NCI-H1417 (cell line): ENCODE results near the gene CNTN5.
"Not testable (repeated sequence)": the region's sequence is repeated elsewhere in the genome, so short reads cannot be mapped to it uniquely, and the experiment has no call there.

Experiments used
- DNase-seq, 3 experiments: peaks; one replicate each; lab custom pipeline; 2025; lab: John Stamatoyannopoulos, UW

Gene CNTN5

GRCh38 chr11:100203789-100204188 lies 1183.0 kb downstream of the CNTN5 start:
- no peak for DNase-seq

- DNase-seq = no peak
These were observed 1185.2 kb downstream of the CNTN5 start for GRCh38 chr11:100205926-100206325.

GRCh38 chr11:100208207-100208606 lies 1187.5 kb downstream of the CNTN5 start:
- no peak for DNase-seq

- no peak for DNase-seq
These were observed 1194.0 kb downstream of the CNTN5 start for GRCh38 chr11:100214791-100215190.

- DNase-seq = peak in 1 of 3 experiments; percentile 34
These were observed 1200.1 kb downstream of the CNTN5 start for GRCh38 chr11:100220801-100221200.

- DNase-seq = no peak
These were observed 1201.0 kb downstream of the CNTN5 start for GRCh38 chr11:100221791-100222190.

GRCh38 chr11:100224541-100225034 lies 1203.8 kb downstream of the CNTN5 start:
- DNase-seq = no peak

GRCh38 chr11:100229086-100229485 lies 1208.3 kb downstream of the CNTN5 start:
- no peak for DNase-seq

- DNase-seq = no peak
These were observed 1211.3 kb downstream of the CNTN5 start for GRCh38 chr11:100232006-100232405.

GRCh38 chr11:100235085-100235484 lies 1214.3 kb downstream of the CNTN5 start:
- no peak for DNase-seq

GRCh38 chr11:100240025-100240539 lies 1219.3 kb downstream of the CNTN5 start:
- DNase-seq = peak in 2 of 3 experiments; percentile 31 to 64

- DNase-seq = no peak
These were observed 1227.0 kb downstream of the CNTN5 start for GRCh38 chr11:100247704-100248103.

- DNase-seq = not testable (repeated sequence)
These were observed 1236.6 kb downstream of the CNTN5 start for GRCh38 chr11:100257238-100257803.

GRCh38 chr11:100269516-100269915 lies 1248.8 kb downstream of the CNTN5 start:
- no peak for DNase-seq

GRCh38 chr11:100273066-100273815 lies 1252.5 kb downstream of the CNTN5 start:
- no peak for DNase-seq

- DNase-seq = not testable (repeated sequence)
These were observed 1253.7 kb downstream of the CNTN5 start for GRCh38 chr11:100274466-100274865.

- DNase-seq = peak in 2 of 3 experiments; percentile 29 to 82
These were observed 1274.0 kb downstream of the CNTN5 start for GRCh38 chr11:100294748-100295147.

GRCh38 chr11:100296051-100296679 lies 1275.4 kb downstream of the CNTN5 start:
- DNase-seq = no peak

GRCh38 chr11:100297516-100297915 lies 1276.8 kb downstream of the CNTN5 start:
- DNase-seq = no peak

- DNase-seq = no peak
These were observed 1282.1 kb downstream of the CNTN5 start for GRCh38 chr11:100302824-100303223.

- DNase-seq = no peak
These were observed 1283.1 kb downstream of the CNTN5 start for GRCh38 chr11:100303897-100304296.

GRCh38 chr11:100308202-100308601 lies 1287.5 kb downstream of the CNTN5 start:
- DNase-seq = no peak

- no peak for DNase-seq
These were observed 1295.2 kb downstream of the CNTN5 start for GRCh38 chr11:100315946-100316345.
